Liver (tissue), 9 donors: ENCODE measurements around the gene DBN1. TPM values are rescaled to one million over a fixed set of nuclear protein-coding genes. Genes with fewer than 3 reads are reported as not detected.
"Not testable (repeated sequence)": the region's sequence is repeated elsewhere in the genome, so short reads cannot be mapped to it uniquely, and the experiment has no call there.

ENCODE experiments used
- DNase-seq: peaks from one replicate; pipeline ENCODE4 v3.0.0-alpha.2; 2017; ENCODE audit warnings: low spot score
- H3K27ac ChIP-seq, 2 donors: one replicate each; pipeline ENCODE4 v1.7.0; 2013; ENCODE audit warnings: inconsistent platforms in 2 of 2, low read length in 2 of 2, control low read depth in 1 of 2, low read depth in 1 of 2, mild to moderate bottlenecking in 1 of 2
- H3K27me3 ChIP-seq, 4 donors: one replicate each; pipeline versions ENCODE4 v1.6.1 to v1.7.0; 2013; ENCODE audit warnings: low read length in 3 of 4, inconsistent platforms in 1 of 4, mild to moderate bottlenecking in 1 of 4, moderate library complexity in 1 of 4; ENCODE audit not compliant: control insufficient read depth in 4 of 4, insufficient read depth in 4 of 4
- H3K36me3 ChIP-seq, 4 donors: one replicate each; pipeline versions ENCODE4 v1.6.1 to v1.7.0; 2013; ENCODE audit warnings: low read length in 3 of 4, mild to moderate bottlenecking in 3 of 4, low read depth in 1 of 4, moderate library complexity in 1 of 4; ENCODE audit not compliant: control insufficient read depth in 4 of 4, insufficient read depth in 3 of 4
- H3K4me1 ChIP-seq, 4 donors: one replicate each; pipeline versions ENCODE4 v1.6.1 to v1.7.0; 2013; ENCODE audit warnings: low read length in 3 of 4, mild to moderate bottlenecking in 3 of 4, moderate library complexity in 1 of 4; ENCODE audit not compliant: control insufficient read depth in 4 of 4, insufficient read depth in 4 of 4
- H3K4me3 ChIP-seq, 3 donors: one replicate each; pipeline versions ENCODE4 v1.6.1 to v1.7.0; 2013; ENCODE audit warnings: low read length in 3 of 3, control low read depth in 1 of 3, low read depth in 1 of 3, mild to moderate bottlenecking in 1 of 3
- H3K9ac ChIP-seq, 2 donors: one replicate each; pipeline ENCODE4 v1.7.0; 2013; ENCODE audit warnings: low read length in 2 of 2, mild to moderate bottlenecking in 2 of 2, moderate library complexity in 2 of 2, control low read depth in 1 of 2, low read depth in 1 of 2
- H3K9me3 ChIP-seq, 4 donors: one replicate each; pipeline versions ENCODE4 v1.6.1 to v1.7.0; 2013; ENCODE audit warnings: low read length in 3 of 4; ENCODE audit not compliant: control insufficient read depth in 4 of 4
- FOXA1 ChIP-seq: IDR thresholded peaks from 2 replicates; pipeline ENCODE4 v1.6.1; 2016; ENCODE audit warnings: antibody characterized with exemption
- GABPA ChIP-seq, 2 donors: IDR thresholded peaks in 1 of 2; conservative IDR thresholded peaks in 1 of 2; 2 replicates each; pipeline ENCODE4 v1.6.1; 2016; ENCODE audit warnings: antibody characterized with exemption in 2 of 2, mild to moderate bottlenecking in 1 of 2, moderate library complexity in 1 of 2
- HNF4A ChIP-seq, 2 donors: conservative IDR thresholded peaks; 2 replicates each; pipeline ENCODE4 v1.6.1; 2016; ENCODE audit warnings: antibody characterized with exemption in 2 of 2, mild to moderate bottlenecking in 2 of 2
- HNF4G ChIP-seq: IDR thresholded peaks from 2 replicates; pipeline ENCODE4 v1.6.1; 2016; ENCODE audit warnings: antibody characterized with exemption
- JUND ChIP-seq, 2 donors: IDR thresholded peaks; 2 replicates each; pipeline ENCODE4 v1.6.1; 2016; ENCODE audit warnings: antibody characterized with exemption in 2 of 2
- NR2F2 ChIP-seq: IDR thresholded peaks from 2 replicates; pipeline ENCODE4 v1.6.1; 2016; ENCODE audit warnings: antibody characterized with exemption
- REST ChIP-seq: IDR thresholded peaks from 2 replicates; pipeline ENCODE4 v1.6.1; 2016; ENCODE audit warnings: antibody characterized with exemption, mild to moderate bottlenecking
- SP1 ChIP-seq: IDR thresholded peaks from 2 replicates; pipeline ENCODE4 v1.6.1; 2018; ENCODE audit warnings: antibody characterized with exemption, mild to moderate bottlenecking
- WGBS: extraction: QIAGEN DNeasy Blood & Tissue Kit; methylation state at CpG from one replicate; pipeline ENCODE4 v1.1.7; 2013; 5-methylcytosine and 5-hydroxymethylcytosine counted together
- polyA plus RNA-seq, 2 donors: library from polyadenylated mRNA; stranded (reverse) in 1 of 2; unstranded in 1 of 2; fragments of 200-250 nt in 1 of 2; fragments of >200 nt in 1 of 2; fragmentation: Nextera tagmentation in 1 of 2; extraction: Ambion mirVana in 1 of 2; gene quantifications; one replicate each; pipeline versions ENCODE4 v1.2.1 to v1.2.3, GENCODE V29; 2013 to 2015
- total RNA-seq, 2 donors: library from RNA; depleted of rRNA; stranded (reverse); fragments of >200 nt; gene quantifications; one replicate each; pipeline ENCODE4 v1.2.3, GENCODE V29; 2014
- TF ChIP-seq, protein P1 (sequence below): IDR thresholded peaks from 2 replicates; pipeline ENCODE4 v1.6.1; 2016; ENCODE audit warnings: antibody characterized with exemption
- TF ChIP-seq, protein P2 (sequence below): IDR thresholded peaks from 2 replicates; pipeline ENCODE4 v1.6.1; 2016; ENCODE audit warnings: antibody characterized with exemption
- TF ChIP-seq, protein P3 (sequence below): fragments of 150-350 bp; IDR thresholded peaks from 2 replicates; pipeline ENCODE4 v1.5.1; 2017; ENCODE audit warnings: improper control_type of control experiment, low read depth, low read length; ENCODE audit not compliant: missing input control
- donor health status: healthy.
- donor health status: healthy.
- donor health status: healthy.
- donor health status: healthy.
- donor health status: healthy.

The DBN1 gene
- total and polyA plus RNA-seq, 4 donors, result 1.5 to 4.9 (median 2.0) TPM

- TF ChIP-seq, protein P1, sequence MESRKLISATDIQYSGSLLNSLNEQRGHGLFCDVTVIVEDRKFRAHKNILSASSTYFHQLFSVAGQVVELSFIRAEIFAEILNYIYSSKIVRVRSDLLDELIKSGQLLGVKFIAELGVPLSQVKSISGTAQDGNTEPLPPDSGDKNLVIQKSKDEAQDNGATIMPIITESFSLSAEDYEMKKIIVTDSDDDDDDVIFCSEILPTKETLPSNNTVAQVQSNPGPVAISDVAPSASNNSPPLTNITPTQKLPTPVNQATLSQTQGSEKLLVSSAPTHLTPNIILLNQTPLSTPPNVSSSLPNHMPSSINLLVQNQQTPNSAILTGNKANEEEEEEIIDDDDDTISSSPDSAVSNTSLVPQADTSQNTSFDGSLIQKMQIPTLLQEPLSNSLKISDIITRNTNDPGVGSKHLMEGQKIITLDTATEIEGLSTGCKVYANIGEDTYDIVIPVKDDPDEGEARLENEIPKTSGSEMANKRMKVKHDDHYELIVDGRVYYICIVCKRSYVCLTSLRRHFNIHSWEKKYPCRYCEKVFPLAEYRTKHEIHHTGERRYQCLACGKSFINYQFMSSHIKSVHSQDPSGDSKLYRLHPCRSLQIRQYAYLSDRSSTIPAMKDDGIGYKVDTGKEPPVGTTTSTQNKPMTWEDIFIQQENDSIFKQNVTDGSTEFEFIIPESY, result no peak
- TF ChIP-seq SP1 (no peak), FOXA1 (no peak), HNF4A (conservative IDR thresholded peaks at IDR 0.05) (no peak), NR2F2 (no peak), GABPA (IDR thresholded peaks at IDR 0.05 in 1 of 2, conservative IDR thresholded peaks at IDR 0.05 in 1 of 2) (no peak), JUND (IDR thresholded peaks at IDR 0.05) (no peak)
- TF ChIP-seq, protein P2, sequence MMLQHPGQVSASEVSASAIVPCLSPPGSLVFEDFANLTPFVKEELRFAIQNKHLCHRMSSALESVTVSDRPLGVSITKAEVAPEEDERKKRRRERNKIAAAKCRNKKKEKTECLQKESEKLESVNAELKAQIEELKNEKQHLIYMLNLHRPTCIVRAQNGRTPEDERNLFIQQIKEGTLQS, result no peak
Measured at GRCh38 chr5:177423671-177424070, 49.8 kb downstream of the DBN1 start (continued).

DNA sequence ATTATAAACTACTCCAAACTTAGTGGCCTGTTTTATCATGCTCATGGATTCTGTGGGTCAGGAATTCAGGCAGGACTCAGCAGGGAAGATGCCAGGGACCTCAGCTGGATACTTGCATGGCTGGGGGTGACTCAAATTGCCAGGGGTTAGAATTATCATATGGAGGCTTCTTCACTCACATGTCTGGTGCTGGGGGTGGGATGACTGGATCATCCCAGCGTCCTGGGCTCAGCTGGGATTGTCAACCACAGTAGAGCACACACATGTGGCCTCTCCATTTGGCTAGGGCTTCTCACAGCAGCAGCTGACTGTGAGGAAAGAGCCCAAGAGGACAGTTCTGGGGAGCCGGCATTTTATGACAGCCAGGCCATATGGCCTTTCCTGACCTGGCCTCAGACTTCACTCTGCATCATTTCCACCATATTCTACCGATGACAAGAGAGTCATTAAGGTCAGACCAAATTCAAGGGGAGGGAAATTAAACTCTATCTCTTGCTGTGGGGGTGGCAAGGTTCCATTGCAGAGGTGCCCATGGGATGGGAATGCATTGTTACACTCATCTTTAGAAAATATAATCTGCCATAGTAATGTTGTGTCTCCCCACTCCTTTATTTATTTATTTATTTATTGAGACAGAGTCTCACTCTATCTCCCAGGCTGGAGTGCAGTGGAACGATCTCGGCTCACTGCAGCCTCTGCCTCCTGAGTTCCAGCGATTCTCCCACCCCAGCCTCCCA, 52.2 kb downstream of the DBN1 start:
- no peak for DNase-seq
- Histone ChIP-seq H3K9ac (no peak overlapping the region), H3K9me3 (no peaks in the 10 kb centered on the region), H3K36me3 (no peaks in the 10 kb centered on the region), H3K27me3 (no peaks in the 10 kb centered on the region), H3K4me1 (peaks cover 3 to 7% (median 5%) of the 10 kb centered on the region in 4 donors), H3K27ac (no peak overlapping the region), H3K4me3 (no peak overlapping the region)
- TF ChIP-seq, protein P1, result no peak
- TF ChIP-seq SP1, result no peak
- WGBS, result 93% methylated on average over 6 of the region's 6 CpGs

GRCh38 chr5:177420472-177420871, 53.0 kb downstream of the DBN1 start:
- H3K36me3 ChIP-seq, result not testable (repeated sequence)

GRCh38 chr5:177419046-177419445, 54.4 kb downstream of the DBN1 start:
- no peak for DNase-seq
- Histone ChIP-seq H3K36me3 (no peaks in the 10 kb centered on the region), H3K27ac (no peak overlapping the region), H3K9ac (no peak overlapping the region), H3K9me3 (no peaks in the 10 kb centered on the region), H3K4me1 (no peaks in the 10 kb centered on the region), H3K4me3 (no peak overlapping the region), H3K27me3 (no peaks in the 10 kb centered on the region)
- WGBS, result 91% methylated on average over 3 of the region's 3 CpGs
- TF ChIP-seq REST (no peak), HNF4G (no peak), NR2F2 (no peak), FOXA1 (no peak)
- TF ChIP-seq, protein P3, sequence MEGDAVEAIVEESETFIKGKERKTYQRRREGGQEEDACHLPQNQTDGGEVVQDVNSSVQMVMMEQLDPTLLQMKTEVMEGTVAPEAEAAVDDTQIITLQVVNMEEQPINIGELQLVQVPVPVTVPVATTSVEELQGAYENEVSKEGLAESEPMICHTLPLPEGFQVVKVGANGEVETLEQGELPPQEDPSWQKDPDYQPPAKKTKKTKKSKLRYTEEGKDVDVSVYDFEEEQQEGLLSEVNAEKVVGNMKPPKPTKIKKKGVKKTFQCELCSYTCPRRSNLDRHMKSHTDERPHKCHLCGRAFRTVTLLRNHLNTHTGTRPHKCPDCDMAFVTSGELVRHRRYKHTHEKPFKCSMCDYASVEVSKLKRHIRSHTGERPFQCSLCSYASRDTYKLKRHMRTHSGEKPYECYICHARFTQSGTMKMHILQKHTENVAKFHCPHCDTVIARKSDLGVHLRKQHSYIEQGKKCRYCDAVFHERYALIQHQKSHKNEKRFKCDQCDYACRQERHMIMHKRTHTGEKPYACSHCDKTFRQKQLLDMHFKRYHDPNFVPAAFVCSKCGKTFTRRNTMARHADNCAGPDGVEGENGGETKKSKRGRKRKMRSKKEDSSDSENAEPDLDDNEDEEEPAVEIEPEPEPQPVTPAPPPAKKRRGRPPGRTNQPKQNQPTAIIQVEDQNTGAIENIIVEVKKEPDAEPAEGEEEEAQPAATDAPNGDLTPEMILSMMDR, result no peak

More at GRCh38 chr5:177420472-177420871, 53.0 kb downstream of the DBN1 start:
- not testable (repeated sequence) for H3K9ac ChIP-seq, H3K27ac ChIP-seq, H3K9me3 ChIP-seq, H3K4me3 ChIP-seq, H3K27me3 ChIP-seq, H3K4me1 ChIP-seq, DNase-seq
- 81% methylated on average over 7 of the region's 7 CpGs for WGBS
